SK-N-SH treated with all-trans-retinoic acid at 6 μM for 48 hours (cell line): ENCODE data around the gene ABCC2.

ENCODE experiments used
- ATAC-seq: fragments of 200-7000 bp; cut with Tn5 transposase; 3 replicates; pipeline ENCODE4 v1.9.1; 2020; ENCODE audit warnings: mild to moderate bottlenecking, moderate library complexity
- CREB5 ChIP-seq: fragments of 250-450 bp; sonication (Bioruptor Pico); IDR thresholded peaks from 2 replicates; pipeline ENCODE4 v1.5.1; 2020; ENCODE audit warnings: low read depth, mild to moderate bottlenecking, moderate library complexity
- CSDC2 ChIP-seq: fragments of 250-450 bp; sonication (Bioruptor Pico); IDR thresholded peaks from 2 replicates; pipeline ENCODE4 v1.5.0; 2020; ENCODE audit warnings: mild to moderate bottlenecking, moderate library complexity
- CSRNP3 ChIP-seq: fragments of 250-450 bp; sonication (Bioruptor Pico); IDR thresholded peaks from 2 replicates; pipeline ENCODE4 v1.5.1; 2021; ENCODE audit warnings: mild to moderate bottlenecking, moderate library complexity
- ESRRG ChIP-seq: fragments of 250-450 bp; sonication (Bioruptor Pico); IDR thresholded peaks from 2 replicates; pipeline ENCODE4 v1.6.1; 2021; ENCODE audit warnings: mild to moderate bottlenecking
- GLIS3 ChIP-seq: fragments of 250-450 bp; sonication (Bioruptor Pico); IDR thresholded peaks from 2 replicates; pipeline ENCODE4 v1.5.0; 2020; ENCODE audit warnings: mild to moderate bottlenecking, moderate library complexity
- ISL1 ChIP-seq: fragments of 250-450 bp; sonication (Bioruptor Pico); IDR thresholded peaks from 2 replicates; pipeline ENCODE4 v2.1.2; 2022; ENCODE audit warnings: mild to moderate bottlenecking, moderate library complexity
- OSR1 ChIP-seq: fragments of 250-450 bp; sonication (Bioruptor Pico); IDR thresholded peaks from 2 replicates; pipeline ENCODE4 v1.8.0; 2022; ENCODE audit warnings: moderate library complexity, mild to moderate bottlenecking, inconsistent platforms
- PATZ1 ChIP-seq: fragments of 250-450 bp; sonication (Bioruptor Pico); IDR thresholded peaks from 2 replicates; pipeline ENCODE4 v1.8.0; 2020; ENCODE audit warnings: mild to moderate bottlenecking, moderate library complexity, borderline replicate concordance
- PPARA ChIP-seq: fragments of 250-450 bp; sonication (Bioruptor Pico); IDR thresholded peaks from 2 replicates; pipeline ENCODE4 v1.5.0; 2020; ENCODE audit warnings: mild to moderate bottlenecking, borderline replicate concordance
- RARB ChIP-seq: fragments of 250-450 bp; sonication (Bioruptor Pico); IDR thresholded peaks from 2 replicates; pipeline ENCODE4 v1.8.0; 2021; ENCODE audit warnings: mild to moderate bottlenecking, moderate library complexity
- SNAI2 ChIP-seq: fragments of 250-450 bp; sonication (Bioruptor Pico); IDR thresholded peaks from 2 replicates; pipeline ENCODE4 v1.5.0; 2020; ENCODE audit warnings: mild to moderate bottlenecking, moderate library complexity
- TCF4 ChIP-seq: fragments of 250-450 bp; sonication (Bioruptor Pico); IDR thresholded peaks from 2 replicates; pipeline ENCODE4 v1.8.0; 2021; ENCODE audit warnings: mild to moderate bottlenecking, moderate library complexity, borderline replicate concordance
- TOX ChIP-seq: fragments of 250-450 bp; sonication (Bioruptor Pico); IDR thresholded peaks from 2 replicates; pipeline ENCODE4 v1.8.0; 2021; ENCODE audit warnings: mild to moderate bottlenecking, moderate library complexity, borderline replicate concordance
- TSHZ2 ChIP-seq: fragments of 250-450 bp; sonication (Bioruptor Pico); IDR thresholded peaks from 2 replicates; pipeline ENCODE4 v1.5.0; 2020; ENCODE audit warnings: mild to moderate bottlenecking, moderate library complexity
- ZC3H10 ChIP-seq: fragments of 250-450 bp; sonication (Bioruptor Pico); IDR thresholded peaks from 2 replicates; pipeline ENCODE4 v1.5.1; 2021; ENCODE audit warnings: mild to moderate bottlenecking, moderate library complexity
- ZFP3 ChIP-seq: fragments of 250-450 bp; sonication (Bioruptor Pico); IDR thresholded peaks from 2 replicates; pipeline ENCODE4 v1.5.0; 2020; ENCODE audit warnings: mild to moderate bottlenecking, moderate library complexity
- ZNF70 ChIP-seq: fragments of 450-650 bp; formaldehyde crosslinking; IDR thresholded peaks from 2 replicates; pipeline ENCODE4 v1.5.0; 2020; ENCODE audit warnings: mild to moderate bottlenecking, moderate library complexity
- ZNF8 ChIP-seq: fragments of 450-650 bp; formaldehyde crosslinking; IDR thresholded peaks from 2 replicates; pipeline ENCODE4 v1.5.0; 2020; ENCODE audit warnings: mild to moderate bottlenecking, moderate library complexity

Gene ABCC2

DNA sequence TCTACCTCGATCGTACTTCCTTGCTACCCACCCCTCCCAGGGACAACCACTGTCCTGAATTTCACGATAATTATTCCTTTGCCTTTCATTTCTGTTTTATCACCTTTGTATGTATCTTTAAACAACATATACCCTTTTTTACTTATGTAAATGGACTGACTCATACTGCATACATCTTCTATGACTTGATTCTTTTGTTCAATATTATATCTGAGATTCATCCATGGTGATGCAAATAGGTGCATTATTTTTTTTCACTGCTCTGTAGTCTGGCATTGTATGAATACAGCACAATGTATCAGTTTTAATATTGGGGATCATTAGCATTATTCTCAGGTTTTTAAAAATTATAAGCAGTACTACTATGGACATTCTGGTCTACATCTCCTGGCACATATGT is 69.4 kb downstream of the ABCC2 start:
- ATAC-seq: no peak
- no peak for TF ChIP-seq TOX
- TF ChIP-seq ZNF70 (CRISPR knock-in tag): no peak
- TF ChIP-seq CREB5 (CRISPR knock-in tag): no peak
- TF ChIP-seq TSHZ2 (CRISPR knock-in tag): no peak
- no peak for TF ChIP-seq PATZ1 (CRISPR knock-in tag)
- TF ChIP-seq ISL1: no peak
- TF ChIP-seq ZNF8 (CRISPR knock-in tag): no peak
- TF ChIP-seq OSR1 (CRISPR knock-in tag): no peak
- TF ChIP-seq RARB: no peak
- no peak for TF ChIP-seq TCF4 (CRISPR knock-in tag)
- no peak for TF ChIP-seq CSRNP3 (CRISPR knock-in tag)
- TF ChIP-seq CSDC2: no peak
- TF ChIP-seq PPARA (CRISPR knock-in tag): no peak
- TF ChIP-seq SNAI2 (CRISPR knock-in tag): no peak

- no peak for ATAC-seq
- TF ChIP-seq ZC3H10 (CRISPR knock-in tag) (no peak), CREB5 (CRISPR knock-in tag) (no peak), GLIS3 (CRISPR knock-in tag) (no peak)
- TF ChIP-seq, all 23 proteins: peak for 0
These were observed 70.2 kb downstream of the ABCC2 start for GRCh38 chr10:99852481-99853213.

DNA sequence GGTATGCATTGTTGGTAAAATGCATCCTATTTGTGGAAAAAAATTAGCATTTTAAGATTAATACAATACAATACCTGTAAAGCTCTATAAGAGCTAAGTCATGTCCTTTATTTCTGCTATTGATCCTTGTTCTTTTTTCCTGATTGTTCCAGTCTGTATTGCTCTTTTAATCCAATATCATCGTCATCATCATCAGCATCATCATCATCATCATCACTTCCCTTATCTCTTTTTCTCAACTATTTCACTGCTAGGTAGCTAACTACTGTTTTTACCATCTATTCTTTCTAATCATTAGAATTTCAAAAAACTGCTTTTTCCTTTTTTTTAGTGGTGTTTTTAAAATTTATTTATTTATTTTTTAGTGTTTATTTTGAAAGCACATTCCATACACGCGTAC is 71.2 kb downstream of the ABCC2 start:
- no peak for ATAC-seq
- TF ChIP-seq PPARA (CRISPR knock-in tag) (no peak), ZNF70 (CRISPR knock-in tag) (no peak), ESRRG (CRISPR knock-in tag) (no peak), CREB5 (CRISPR knock-in tag) (no peak), ZFP3 (no peak), OSR1 (CRISPR knock-in tag) (no peak), TSHZ2 (CRISPR knock-in tag) (no peak), RARB (no peak), PATZ1 (CRISPR knock-in tag) (no peak), TOX (no peak)
